Measurements from ENCODE around the gene BAG5. TPM values are rescaled to one million over a fixed set of nuclear protein-coding genes. Genes with fewer than 3 reads are reported as not detected.

BAG5 gene
- total and polyA plus RNA-seq, 2 of the 4 experiments (the other 2 are of a cell fraction): 6.7 to 22.2 TPM

- peaks cover 26% of the 10 kb centered on the region for H4K20me1 ChIP-seq (ENCODE audit: insufficient read depth, low read length)
- H2AK9ac ChIP-seq (replicated peaks; ENCODE audit: low read depth, low read length, poor library complexity): no peak overlapping the region
- H3K56ac ChIP-seq (ENCODE audit: extremely low read depth, insufficient read depth, low read length): no peak overlapping the region
- no peak overlapping the region for H3K4ac ChIP-seq (ENCODE audit: low read depth, low read length)
- no peak overlapping the region for H3K4me3 ChIP-seq (ENCODE audit: insufficient read depth, low read depth, low read length)
- DNase-seq: no peak
- dilution Hi-C loops (cut with HindIII; ENCODE audit: low sequenced_read_pairs, unreplicated experiment): no loop called here
- POLR2A ChIA-PET (ENCODE audit: unreplicated experiment): no interaction called here
- H2BK20ac ChIP-seq (ENCODE audit: low read depth, low read length): no peak overlapping the region
- H3K9ac ChIP-seq (ENCODE audit: low read depth, low read length): no peak overlapping the region
- BruUV-seq (replicated peaks): no TSS peak
- no peak overlapping the region for H3K18ac ChIP-seq (ENCODE audit: low read depth, low read length)
- no peak overlapping the region for H4K8ac ChIP-seq (ENCODE audit: low read depth in 2 of 2, low read length in 2 of 2)
- H4K5ac ChIP-seq (ENCODE audit: low read depth, low read length): no peak overlapping the region
- no peak overlapping the region for H2AK5ac ChIP-seq (ENCODE audit: low read depth, low read length)
- no peak overlapping the region for H2AFZ ChIP-seq (replicated peaks; ENCODE audit: low read length, poor library complexity)
- H3K36me3 ChIP-seq (ENCODE audit: control insufficient read depth, insufficient read depth, low read length): peaks cover 12% of the 10 kb centered on the region; the same call in 1 of the 2 replicates
- CTCF ChIA-PET: no interaction called here
- TF ChIP-seq USF2 (IDR thresholded peaks at IDR 0.05; ENCODE audit: low read depth, low read length) (no peak), RAD21 (IDR thresholded peaks at IDR 0.05; ENCODE audit: low read length) (no peak), MAFK (IDR thresholded peaks at IDR 0.05; ENCODE audit: low read depth, low read length) (no peak), POLR2A (IDR thresholded peaks at IDR 0.05; ENCODE audit: low read depth, low read length) (no peak), CTCF (conservative IDR thresholded peaks at IDR 0.05; ENCODE audit: low read depth, low read length) (no peak), SMC3 (IDR thresholded peaks at IDR 0.05; ENCODE audit: low read depth, low read length) (no peak), MAZ (IDR thresholded peaks at IDR 0.05; ENCODE audit: borderline replicate concordance, low read depth, low read length) (no peak), BHLHE40 (IDR thresholded peaks at IDR 0.05; ENCODE audit: low read depth, low read length) (no peak), CEBPB (IDR thresholded peaks at IDR 0.05; ENCODE audit: low read depth, low read length) (no peak), FOS (IDR thresholded peaks at IDR 0.05; ENCODE audit: low read depth, low read length) (no peak), ELK1 (IDR thresholded peaks at IDR 0.05; ENCODE audit: borderline replicate concordance, low read depth, low read length) (no peak), CHD1 (IDR thresholded peaks at IDR 0.05; ENCODE audit: low read depth, low read length) (no peak)
- intact Hi-C loops (cut with micrococcal nuclease): no loop called here
- H2BK5ac ChIP-seq (ENCODE audit: low read depth, low read length, poor library complexity, severe bottlenecking): no peak overlapping the region
- H2BK120ac ChIP-seq (ENCODE audit: low read depth, low read length): no peak overlapping the region
- H3K14ac ChIP-seq (replicated peaks; ENCODE audit: low read depth, low read length): no peak overlapping the region
- in situ Hi-C loops (cut with MboI; ENCODE audit: low sequenced_read_pairs): no loop called here
- no peak overlapping the region for H3K23ac ChIP-seq (ENCODE audit: low read depth, low read length)
- H3K27me3 ChIP-seq (ENCODE audit: control insufficient read depth, insufficient read depth, low read length): no peaks in the 10 kb centered on the region
- H2BK15ac ChIP-seq (ENCODE audit: low read depth, low read length): no peak overlapping the region
- H3K4me2 ChIP-seq (ENCODE audit: low read depth, low read length): no peak overlapping the region
- no peak overlapping the region for H3K27ac ChIP-seq (ENCODE audit: insufficient read depth, low read length)
- 90% methylated on average over 13 of the region's 22 CpGs; no CpG with 5 or more reads in 1 of the 2 experiments for WGBS, 2 experiments (ENCODE audit: extremely low coverage in 2 of 2, insufficient read length in 1 of 2)
- H3K9me1 ChIP-seq (ENCODE audit: insufficient read depth, low read length): peaks cover 9% of the 10 kb centered on the region
- peaks cover 6% of the 10 kb centered on the region for H3K4me1 ChIP-seq (ENCODE audit: control insufficient read depth, insufficient read depth, low read length)
- H3K79me1 ChIP-seq (ENCODE audit: low read depth in 1 of 2, low read length in 2 of 2): peaks cover 0 to 29% of the 10 kb centered on the region in 2 experiments; a peak in 3 of 4 replicates
- no peak overlapping the region for H4K91ac ChIP-seq (ENCODE audit: insufficient read depth, low read depth, low read length)
- no peak for ATAC-seq (ENCODE audit: low read depth)
- no peaks in the 10 kb centered on the region for H3K9me3 ChIP-seq (ENCODE audit: control insufficient read depth, insufficient read depth, low read length)
Measured at GRCh38 chr14:103534576-103535061, 27.8 kb downstream of the BAG5 start.
